ENCODE measurements around the gene OR14A16.

The OR14A16 gene, protein sequence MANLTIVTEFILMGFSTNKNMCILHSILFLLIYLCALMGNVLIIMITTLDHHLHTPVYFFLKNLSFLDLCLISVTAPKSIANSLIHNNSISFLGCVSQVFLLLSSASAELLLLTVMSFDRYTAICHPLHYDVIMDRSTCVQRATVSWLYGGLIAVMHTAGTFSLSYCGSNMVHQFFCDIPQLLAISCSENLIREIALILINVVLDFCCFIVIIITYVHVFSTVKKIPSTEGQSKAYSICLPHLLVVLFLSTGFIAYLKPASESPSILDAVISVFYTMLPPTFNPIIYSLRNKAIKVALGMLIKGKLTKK

DNA sequence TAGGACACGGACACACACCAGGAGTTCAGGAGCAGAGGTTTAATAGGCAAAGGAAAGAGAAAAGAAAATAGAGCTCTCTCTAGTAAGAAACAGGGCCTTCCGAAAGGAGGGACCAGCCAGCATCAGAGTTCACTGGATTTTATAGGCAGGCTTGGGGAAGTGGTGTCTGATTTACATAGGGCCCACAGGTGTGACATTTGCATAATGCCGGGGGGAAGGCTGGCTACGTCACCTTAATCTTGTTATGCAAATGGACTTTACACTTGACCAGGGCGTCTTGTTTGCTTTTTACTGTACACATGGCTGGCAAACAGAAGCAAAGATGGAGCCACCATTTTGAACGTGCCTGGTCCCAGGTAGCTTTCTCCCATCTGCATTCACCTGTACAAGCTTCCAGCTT is at the start of gene OR14A16:
Gene OR14A16, minus strand, starts transcription at position 97 of the 400 bp plus-strand sequence. CDS start 8,390 bp downstream, outside the sequence.
- no peak for DNase-seq (ENCODE audit: low spot score)

DNA sequence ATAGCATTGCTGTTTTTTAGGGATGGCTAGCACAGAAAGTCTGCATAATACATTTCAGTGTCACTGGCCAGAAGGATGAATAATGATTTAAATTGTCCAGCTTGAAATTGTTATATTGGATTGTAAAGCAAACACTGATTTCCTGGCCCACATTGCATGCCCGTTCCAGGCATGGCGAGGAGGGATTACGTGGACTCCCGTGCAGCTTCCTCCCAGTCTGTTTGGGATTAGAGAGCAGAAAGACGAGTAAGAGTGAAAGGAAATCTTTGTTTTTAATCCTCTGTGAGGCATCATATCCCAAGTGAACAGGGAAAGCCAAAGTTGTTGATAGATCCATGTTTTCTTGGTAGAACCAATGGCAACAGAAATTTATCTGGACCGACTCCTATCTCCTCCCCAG is 41.5 kb upstream of the OR14A16 start:
- DNase-seq (ENCODE audit: low spot score) = no peak

DNA sequence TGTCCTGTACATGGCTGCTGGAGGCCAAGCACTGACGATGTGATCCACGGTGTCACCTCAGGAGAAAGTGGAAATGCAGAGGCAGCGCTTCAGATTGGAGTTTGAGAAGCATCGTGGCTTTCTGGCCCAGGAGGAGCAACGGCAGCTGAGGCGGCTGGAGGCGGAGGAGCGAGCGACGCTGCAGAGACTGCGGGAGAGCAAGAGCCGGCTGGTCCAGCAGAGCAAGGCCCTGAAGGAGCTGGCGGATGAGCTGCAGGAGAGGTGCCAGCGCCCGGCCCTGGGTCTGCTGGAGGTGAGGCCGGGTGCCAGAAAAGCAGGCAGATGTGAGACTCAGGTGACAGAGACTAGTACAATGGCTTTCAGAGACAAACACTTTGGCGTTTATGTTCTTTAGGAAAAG is 40.7 kb upstream of the OR14A16 start:
- DNase-seq (ENCODE audit: low spot score) = no peak

DNA sequence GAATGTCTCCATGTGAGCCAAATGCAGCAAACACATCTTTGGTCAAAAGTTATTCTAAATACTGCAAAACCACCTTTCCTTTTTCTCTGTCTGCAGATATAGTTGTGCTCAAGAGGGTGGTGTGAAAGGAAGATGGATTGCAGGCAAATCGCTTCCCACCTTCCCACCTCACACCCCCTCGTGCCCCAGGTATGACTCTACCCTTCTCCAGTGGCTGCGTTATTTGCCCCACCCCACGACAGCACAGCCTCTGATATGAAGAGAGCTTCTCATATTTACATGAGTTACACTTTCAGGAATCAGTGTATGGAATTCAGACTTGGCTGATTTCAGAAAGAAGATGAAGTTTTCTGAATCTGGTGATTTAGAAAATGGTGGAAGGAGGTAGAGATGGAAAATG is 38.8 kb upstream of the OR14A16 start:
- DNase-seq (ENCODE audit: low spot score) = no peak

GRCh38 chr1:247857985-247858619 is 34.2 kb upstream of the OR14A16 start:
- no peak for DNase-seq (ENCODE audit: low spot score)

GRCh38 chr1:247857069-247857984 is 33.4 kb upstream of the OR14A16 start, which contains the start of gene TRIM58:
TSS of gene TRIM58 (plus strand) at chr1:247857187. CDS start at chr1:247857247, 60 bp downstream.
- no peak for DNase-seq (ENCODE audit: low spot score)

DNA sequence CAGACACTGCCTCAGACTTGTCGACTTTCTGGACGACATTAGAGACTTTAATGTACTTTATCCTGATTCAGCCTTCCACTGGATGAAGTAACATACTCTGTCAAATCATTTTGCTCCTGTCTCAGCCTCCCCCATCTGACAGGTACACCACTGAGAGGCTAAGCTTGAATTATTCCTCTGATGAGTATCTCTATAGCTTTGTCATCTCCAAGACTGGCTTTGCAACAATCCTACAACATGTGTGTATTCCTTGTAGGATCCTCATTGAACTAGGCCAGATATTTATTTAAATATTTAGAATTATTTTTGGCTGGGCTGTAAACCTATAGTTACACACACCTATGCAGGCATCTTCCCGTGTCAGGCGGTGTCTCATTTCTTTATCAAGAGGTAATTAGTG is 32.0 kb upstream of the OR14A16 start:
- DNase-seq (ENCODE audit: low spot score) = no peak

DNA sequence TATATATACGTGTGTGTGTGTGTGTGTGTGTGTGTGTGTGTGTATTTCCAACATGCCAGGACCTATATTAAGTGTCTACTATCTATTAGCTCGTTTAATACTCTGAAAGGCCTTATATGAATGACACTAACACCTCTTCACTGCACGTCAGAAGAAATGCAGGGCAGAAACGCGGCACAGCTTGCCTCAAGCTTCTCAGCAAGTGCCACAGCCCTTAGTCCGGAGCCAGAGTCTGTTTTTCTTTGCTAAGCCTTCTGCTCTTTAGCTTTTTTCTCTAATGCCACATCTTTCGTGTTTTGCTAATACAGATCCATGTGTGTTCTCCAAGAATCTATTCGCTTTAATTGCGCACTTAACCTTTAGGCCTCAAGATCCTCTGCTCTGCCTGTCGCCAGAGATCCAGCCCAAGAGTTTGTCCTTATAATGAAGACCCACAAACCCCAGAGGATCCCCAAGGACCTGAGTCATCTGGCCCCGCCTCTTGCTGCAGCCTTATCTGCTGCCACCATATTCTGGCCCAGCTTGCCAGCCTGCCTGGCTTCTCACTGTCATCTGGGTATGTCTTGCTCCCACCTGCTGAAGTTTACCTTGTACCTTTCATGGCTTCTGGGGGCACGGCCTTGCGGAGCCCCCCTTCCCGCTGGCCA is 31.1 kb upstream of the OR14A16 start:
- no peak for DNase-seq (ENCODE audit: low spot score)

- DNase-seq (ENCODE audit: low spot score) = no peak
Measured at GRCh38 chr1:247849616-247850015, 25.7 kb upstream of the OR14A16 start.

- DNase-seq (ENCODE audit: low spot score) = no peak
Measured at GRCh38 chr1:247848346-247848745, 24.4 kb upstream of the OR14A16 start.

DNA sequence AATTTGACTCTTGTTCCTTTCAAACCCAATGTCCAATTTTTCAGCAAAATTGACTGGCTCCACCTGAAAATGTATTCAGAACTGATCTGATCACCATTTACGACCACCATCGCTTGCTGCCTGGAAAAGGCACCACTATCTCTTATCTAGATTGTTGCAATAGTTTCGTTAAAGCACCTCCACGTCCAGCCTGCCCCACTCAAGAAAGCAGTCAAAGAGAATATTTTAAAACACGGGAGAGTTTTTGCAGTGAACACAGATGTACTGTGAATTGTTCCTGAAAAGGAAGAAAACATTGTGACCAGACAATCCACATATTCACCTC is 21.7 kb upstream of the OR14A16 start:
- no peak for DNase-seq (ENCODE audit: low spot score)

- DNase-seq (ENCODE audit: low spot score) = no peak
Measured at GRCh38 chr1:247845011-247845692, 21.2 kb upstream of the OR14A16 start.

DNA sequence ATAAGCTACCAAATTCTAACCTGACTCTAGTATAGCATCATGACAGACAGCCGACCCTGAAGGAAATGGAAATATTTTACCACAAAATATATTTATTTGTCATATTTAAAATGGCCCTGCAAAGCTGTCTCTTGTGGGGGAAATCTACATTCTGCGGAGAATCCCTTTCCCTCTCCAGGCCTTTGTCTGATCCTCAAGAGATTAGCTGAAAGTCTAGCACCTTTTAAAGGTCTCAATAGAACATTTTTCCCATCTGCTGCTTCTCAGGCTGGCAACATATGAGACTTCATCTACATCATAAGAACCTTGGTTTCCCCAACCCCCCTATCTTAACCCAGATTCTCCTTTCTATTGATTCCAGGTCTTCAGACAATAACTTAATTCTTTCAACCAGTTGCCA is 19.5 kb upstream of the OR14A16 start:
- DNase-seq (ENCODE audit: low spot score) = no peak

GRCh38 chr1:247841796-247842195 is 17.9 kb upstream of the OR14A16 start, which contains the start of gene OR11L1:
TSS of gene OR11L1 (minus strand) at chr1:247841896. CDS start at chr1:247841896, 0 bp downstream.
- DNase-seq (ENCODE audit: low spot score) = no peak

GRCh38 chr1:247840818-247841217 is 16.9 kb upstream of the OR14A16 start:
- no peak for DNase-seq (ENCODE audit: low spot score)

GRCh38 chr1:247833601-247834000 is 9.7 kb upstream of the OR14A16 start:
- no peak for DNase-seq (ENCODE audit: low spot score)

DNA sequence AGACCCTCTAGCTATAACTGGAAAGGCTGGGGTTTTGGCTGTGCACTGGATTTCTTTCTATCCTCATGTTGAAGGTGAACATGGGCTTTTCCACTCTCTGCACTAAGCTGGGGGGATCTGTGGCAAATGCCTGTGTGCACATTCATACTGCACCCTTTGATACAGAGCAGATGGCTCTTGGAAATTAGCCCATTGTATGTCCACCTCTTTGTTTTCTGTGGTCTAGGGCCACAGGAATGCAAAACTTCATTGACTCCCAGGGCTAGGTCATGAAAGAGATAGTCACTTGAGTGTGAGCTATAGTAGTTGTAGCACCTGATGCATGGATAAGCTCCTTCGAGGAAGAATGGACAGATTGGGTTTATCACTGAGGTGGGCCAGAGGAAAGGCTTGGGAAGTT is 5.7 kb upstream of the OR14A16 start:
- no peak for DNase-seq (ENCODE audit: low spot score)

GRCh38 chr1:247825362-247825761 is 1.4 kb upstream of the OR14A16 start:
- DNase-seq (ENCODE audit: low spot score) = no peak

DNA sequence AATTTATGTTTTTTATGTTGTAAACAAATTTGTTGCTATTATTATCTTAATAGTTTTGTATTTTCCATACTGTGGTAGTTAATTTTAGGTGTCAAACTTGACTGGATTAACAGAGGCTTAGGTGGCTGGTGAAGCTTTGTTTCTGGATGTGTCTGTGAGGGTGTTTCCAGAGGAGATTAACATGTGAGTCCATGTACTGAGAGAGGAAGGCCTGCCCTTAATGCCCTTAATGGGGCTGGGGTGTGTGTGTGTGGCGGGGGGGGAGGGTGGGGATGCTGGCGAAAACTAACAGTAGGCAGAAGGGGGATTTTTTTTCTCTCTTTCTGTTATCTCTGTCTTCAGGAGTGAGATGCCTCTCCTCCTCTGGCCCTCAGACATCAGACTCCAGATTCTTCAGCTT is 1.9 kb downstream of the OR14A16 start:
- no peak for DNase-seq (ENCODE audit: low spot score)

- DNase-seq (ENCODE audit: low spot score) = no peak
Measured at GRCh38 chr1:247812637-247813036, 11.3 kb downstream of the OR14A16 start.

DNA sequence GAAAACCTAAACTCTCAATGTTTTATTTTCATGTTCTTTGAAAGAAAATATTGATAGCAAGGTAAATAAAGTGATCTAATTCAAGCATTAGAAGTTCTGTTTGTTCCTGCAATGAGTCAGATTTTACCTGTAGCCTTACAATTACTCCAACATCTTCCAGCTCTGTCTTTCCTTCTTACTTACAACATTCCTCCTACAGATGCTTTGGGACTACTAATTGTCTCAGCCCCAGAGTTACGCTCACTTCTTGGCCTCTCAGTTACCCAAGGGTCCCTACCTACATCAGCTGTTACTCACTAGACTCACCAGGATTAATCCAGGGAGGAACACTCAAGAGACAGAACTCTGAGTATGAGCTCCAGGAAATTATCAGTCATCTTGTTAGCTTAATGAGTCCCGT is 26.4 kb downstream of the OR14A16 start:
- no peak for DNase-seq (ENCODE audit: low spot score)

DNA sequence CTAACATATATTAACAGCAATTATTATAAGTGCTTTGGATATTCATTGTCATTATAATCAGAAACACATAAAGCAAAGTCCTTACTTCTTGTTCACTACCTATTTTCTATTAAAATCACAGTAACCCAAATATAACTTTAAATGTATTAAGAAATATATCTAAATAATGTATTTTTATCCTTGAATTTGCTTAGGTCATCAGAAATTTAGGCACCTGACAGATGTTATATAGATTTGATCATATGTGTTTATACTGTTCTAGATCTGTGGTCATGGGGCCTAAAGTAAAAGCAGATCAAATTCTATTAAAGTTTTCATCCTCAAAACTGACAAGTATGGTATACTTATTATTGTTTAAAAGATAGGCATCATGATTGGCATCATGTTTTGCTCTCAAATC is 54.3 kb downstream of the OR14A16 start:
- DNase-seq (ENCODE audit: low spot score) = no peak

Data from globus pallidus (tissue), 1 donor.